Thymus (tissue), 11 donors: ENCODE data around the gene RPAP3. TPM values are rescaled to one million over a fixed set of nuclear protein-coding genes. Genes with fewer than 3 reads are reported as not detected.

Source experiments
- DNase-seq, 9 donors: peaks; one replicate each; pipeline ENCODE4 v3.0.0-alpha.2; 2013; ENCODE audit warnings: low spot score in 9 of 9, low read depth in 6 of 9, missing footprints in 1 of 9
- H3K27ac ChIP-seq, 2 donors: one replicate each; pipeline ENCODE4 v1.5.1; 2013; ENCODE audit warnings: control low read depth in 1 of 2, low read depth in 1 of 2, low read length in 1 of 2, mild to moderate bottlenecking in 1 of 2, moderate library complexity in 1 of 2
- H3K27me3 ChIP-seq, 2 donors: one replicate each; pipeline ENCODE4 v1.5.1; 2013; ENCODE audit warnings: low read length in 1 of 2; ENCODE audit not compliant: control insufficient read depth in 2 of 2, insufficient read depth in 1 of 2
- H3K36me3 ChIP-seq, 2 donors: one replicate each; pipeline ENCODE4 v1.5.1; 2013; ENCODE audit warnings: low read length in 1 of 2, mild to moderate bottlenecking in 1 of 2, moderate library complexity in 1 of 2; ENCODE audit not compliant: control insufficient read depth in 2 of 2, insufficient read depth in 2 of 2
- H3K4me1 ChIP-seq, 2 donors: one replicate each; pipeline ENCODE4 v1.5.1; 2013; ENCODE audit warnings: low read length in 2 of 2; ENCODE audit not compliant: control insufficient read depth in 2 of 2, insufficient read depth in 2 of 2
- H3K4me3 ChIP-seq, 2 donors: one replicate each; pipeline ENCODE4 v1.5.1; 2013; ENCODE audit warnings: low read length in 2 of 2, control low read depth in 1 of 2, mild to moderate bottlenecking in 1 of 2
- H3K9me3 ChIP-seq, 2 donors: one replicate each; pipeline ENCODE4 v1.5.1; 2013; ENCODE audit warnings: low read length in 1 of 2, mild to moderate bottlenecking in 1 of 2; ENCODE audit not compliant: control insufficient read depth in 2 of 2, insufficient read depth in 1 of 2
- WGBS: extraction: QIAGEN DNeasy Blood & Tissue Kit; methylation state at CpG from one replicate; pipeline ENCODE4 v1.1.7; 2013; 5-methylcytosine and 5-hydroxymethylcytosine counted together
- polyA plus RNA-seq: library from polyadenylated mRNA; stranded (reverse); fragments of 200-250 nt; gene quantifications from one replicate; pipeline ENCODE4 v1.2.3, GENCODE V29; 2013
- total RNA-seq: library from RNA; stranded (reverse); fragments of 120-200 nt; gene quantifications from one replicate; pipeline ENCODE4 v1.2.4, GENCODE V29; 2013
- donor health status: healthy.

Gene RPAP3
- total and polyA plus RNA-seq, 2 donors = 20.9 to 30.5 TPM

DNA sequence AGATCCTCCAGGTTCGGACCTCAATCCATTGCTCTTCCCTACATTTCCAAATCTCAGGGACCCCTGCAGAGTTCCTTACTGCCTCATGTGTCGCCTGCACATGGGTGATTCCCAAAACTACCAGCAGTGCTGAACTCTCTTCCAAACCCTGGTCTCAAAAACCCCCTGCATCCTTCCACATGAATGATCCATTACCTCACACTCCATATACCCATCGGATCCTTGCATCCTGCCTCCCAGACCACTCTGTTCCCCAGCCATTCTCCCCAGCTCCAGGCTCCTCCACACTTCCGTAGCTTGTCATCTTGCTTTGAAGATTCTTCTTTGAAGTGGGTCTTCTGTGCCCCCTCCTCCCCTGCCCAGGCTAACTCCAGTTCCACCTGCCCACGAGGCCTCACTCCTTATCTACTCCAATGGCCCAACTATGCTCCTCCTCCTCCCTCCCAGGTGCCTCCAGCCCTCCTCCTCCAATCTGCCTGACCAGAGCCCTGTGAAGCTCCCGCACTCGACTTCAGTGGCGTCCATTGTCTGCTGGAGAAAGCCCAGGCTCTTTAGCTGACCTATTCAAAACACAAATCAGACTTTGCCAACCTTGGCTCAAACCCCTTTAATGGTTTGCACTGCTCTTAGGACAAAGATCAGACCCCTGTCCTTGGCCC lies 39.1 kb upstream of the RPAP3 start:
- 85% methylated on average over 8 of the region's 8 CpGs for WGBS
- Histone ChIP-seq H3K27ac (no peak overlapping the region), H3K9me3 (no peaks in the 10 kb centered on the region), H3K4me1 (peaks cover 7 to 16% of the 10 kb centered on the region in 2 donors), H3K27me3 (peaks cover 0 to 25% of the 10 kb centered on the region in 2 donors), H3K36me3 (no peaks in the 10 kb centered on the region), H3K4me3 (no peak overlapping the region)
- no peak for DNase-seq

DNA sequence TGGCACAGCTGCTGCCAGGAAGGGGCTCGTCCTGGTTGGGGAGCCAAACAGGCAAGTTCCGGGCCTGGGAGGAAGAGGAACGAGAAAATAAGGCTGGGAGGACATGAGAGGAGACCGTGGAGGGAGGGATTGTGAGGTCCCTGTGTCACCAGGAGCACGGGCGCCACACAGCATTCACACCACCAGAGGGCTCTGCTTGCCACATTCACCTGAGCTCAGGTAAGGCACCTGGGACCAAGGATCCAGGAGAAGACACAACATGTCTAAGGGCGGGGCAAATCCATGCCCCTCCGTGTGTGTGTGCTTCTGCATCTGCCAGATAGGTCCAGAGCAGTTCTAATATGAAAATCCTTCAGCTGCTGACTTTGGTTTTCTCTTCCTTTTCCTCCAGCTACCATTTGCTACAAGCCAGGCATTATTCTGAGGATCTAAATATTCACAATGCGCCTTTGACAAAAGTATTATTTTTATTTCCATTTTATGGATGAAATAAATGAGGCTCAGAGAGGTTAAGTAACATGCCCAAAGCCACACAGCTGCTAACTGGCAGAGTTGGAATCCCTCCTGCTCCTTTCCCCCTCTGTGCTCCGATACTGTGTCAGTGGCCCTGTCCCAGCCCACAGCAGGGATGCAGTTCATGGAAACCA lies 38.3 kb upstream of the RPAP3 start:
- Histone ChIP-seq H3K4me3 (no peak overlapping the region), H3K36me3 (no peaks in the 10 kb centered on the region), H3K27ac (no peak overlapping the region), H3K9me3 (no peaks in the 10 kb centered on the region), H3K27me3 (peaks cover 0 to 24% of the 10 kb centered on the region in 2 donors), H3K4me1 (peaks cover 7 to 21% of the 10 kb centered on the region in 2 donors)
- DNase-seq = peak in 4 of 9 donors; percentile 43 to 72 (median 58)
- WGBS = 53% methylated on average over 10 of the region's 10 CpGs

DNA sequence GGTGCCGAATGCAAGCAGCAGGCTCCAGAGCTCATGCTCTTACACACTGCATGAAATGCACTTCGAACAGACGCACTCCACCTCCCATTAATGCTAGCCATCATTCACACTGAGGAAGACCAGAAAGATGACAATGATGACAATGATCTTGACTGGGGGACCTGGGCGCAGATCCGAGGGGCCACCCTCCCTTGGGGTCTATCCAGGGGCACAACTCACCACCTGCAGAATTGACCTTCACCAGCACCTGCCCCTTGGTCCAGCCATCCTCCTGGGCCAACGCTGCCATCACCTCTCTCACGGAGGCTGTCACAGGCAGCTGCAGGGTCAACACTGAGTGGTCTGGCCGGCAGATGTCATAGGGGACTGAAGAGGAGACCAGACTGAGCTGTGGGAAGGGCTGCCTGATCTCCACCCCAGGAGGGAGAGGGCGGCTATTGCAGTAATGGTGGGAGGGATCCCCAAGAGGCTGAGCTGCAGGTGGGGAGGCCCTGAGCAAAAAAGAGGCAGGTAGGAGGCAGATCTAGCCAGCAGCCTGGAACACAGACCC lies 37.6 kb upstream of the RPAP3 start:
- H3K27ac ChIP-seq = no peak overlapping the region
- DNase-seq = no peak
- peaks cover 7 to 23% of the 10 kb centered on the region in 2 donors for H3K4me1 ChIP-seq
- no peak overlapping the region for H3K4me3 ChIP-seq
- no peaks in the 10 kb centered on the region for H3K36me3 ChIP-seq
- WGBS = 96% methylated on average over 9 of the region's 9 CpGs
- H3K9me3 ChIP-seq = no peaks in the 10 kb centered on the region
- H3K27me3 ChIP-seq = peaks cover 0 to 22% of the 10 kb centered on the region in 2 donors

DNA sequence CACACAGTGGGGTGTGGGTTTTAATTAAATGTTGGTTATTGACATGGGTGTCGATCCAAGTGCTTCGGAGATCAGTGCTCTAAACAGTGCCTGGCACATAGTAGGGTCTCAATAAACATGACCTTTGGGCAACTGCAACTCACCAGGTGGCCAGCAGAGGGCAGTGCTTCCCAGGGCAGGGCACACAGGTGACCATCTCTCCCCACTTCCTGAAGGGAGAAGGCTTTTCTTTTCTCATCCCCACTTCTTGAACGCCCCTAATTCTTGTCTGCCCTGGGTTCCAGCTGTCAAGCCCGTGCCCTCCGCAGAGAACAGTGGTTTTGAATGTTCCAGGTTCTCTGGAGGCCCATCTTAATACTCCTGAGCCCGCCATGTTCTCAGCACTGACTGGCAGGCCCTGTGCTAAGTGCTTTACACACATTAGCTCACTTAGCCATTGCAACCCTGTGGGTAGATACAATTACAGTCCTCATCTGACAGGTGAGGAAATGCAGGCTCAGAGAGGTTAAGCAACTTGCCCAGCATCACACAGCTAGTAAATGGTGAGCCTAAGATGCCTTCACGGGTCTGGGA lies 36.5 kb upstream of the RPAP3 start:
- H3K27me3 ChIP-seq = peaks cover 0 to 19% of the 10 kb centered on the region in 2 donors
- no peak overlapping the region for H3K4me3 ChIP-seq
- no peak overlapping the region for H3K27ac ChIP-seq
- no peaks in the 10 kb centered on the region for H3K36me3 ChIP-seq
- peaks cover 7 to 23% of the 10 kb centered on the region in 2 donors for H3K4me1 ChIP-seq
- no peaks in the 10 kb centered on the region for H3K9me3 ChIP-seq
- DNase-seq = peak in 6 of 9 donors; percentile 39 to 70 (median 58)
- WGBS = 80% methylated on average over 7 of the region's 7 CpGs

DNA sequence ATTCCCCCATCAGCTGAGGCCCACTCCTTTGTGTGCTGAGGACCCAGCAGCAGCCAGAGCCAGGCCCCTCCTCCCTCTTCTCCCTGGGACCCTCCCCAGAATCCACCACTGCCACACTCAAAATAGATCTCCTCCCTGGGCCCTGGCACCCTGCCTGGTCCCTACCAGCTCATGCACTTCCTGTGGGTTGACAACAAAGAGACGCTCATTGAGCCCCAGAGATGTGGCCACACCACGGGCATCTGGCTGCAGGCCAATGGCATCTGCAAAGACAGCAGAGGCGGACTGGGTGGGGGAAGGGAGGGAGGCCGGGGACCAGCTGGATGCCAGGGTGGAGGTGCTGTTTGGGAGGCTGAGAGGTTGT lies 35.5 kb upstream of the RPAP3 start:
- Histone ChIP-seq H3K9me3 (no peaks in the 10 kb centered on the region), H3K27ac (no peak overlapping the region), H3K4me1 (peaks cover 7 to 23% of the 10 kb centered on the region in 2 donors), H3K36me3 (no peaks in the 10 kb centered on the region), H3K27me3 (peaks cover 0 to 14% of the 10 kb centered on the region in 2 donors), H3K4me3 (no peak overlapping the region)
- WGBS = 2% methylated on average over 4 of the region's 4 CpGs
- DNase-seq = peak in 1 of 9 donors; percentile 37

DNA sequence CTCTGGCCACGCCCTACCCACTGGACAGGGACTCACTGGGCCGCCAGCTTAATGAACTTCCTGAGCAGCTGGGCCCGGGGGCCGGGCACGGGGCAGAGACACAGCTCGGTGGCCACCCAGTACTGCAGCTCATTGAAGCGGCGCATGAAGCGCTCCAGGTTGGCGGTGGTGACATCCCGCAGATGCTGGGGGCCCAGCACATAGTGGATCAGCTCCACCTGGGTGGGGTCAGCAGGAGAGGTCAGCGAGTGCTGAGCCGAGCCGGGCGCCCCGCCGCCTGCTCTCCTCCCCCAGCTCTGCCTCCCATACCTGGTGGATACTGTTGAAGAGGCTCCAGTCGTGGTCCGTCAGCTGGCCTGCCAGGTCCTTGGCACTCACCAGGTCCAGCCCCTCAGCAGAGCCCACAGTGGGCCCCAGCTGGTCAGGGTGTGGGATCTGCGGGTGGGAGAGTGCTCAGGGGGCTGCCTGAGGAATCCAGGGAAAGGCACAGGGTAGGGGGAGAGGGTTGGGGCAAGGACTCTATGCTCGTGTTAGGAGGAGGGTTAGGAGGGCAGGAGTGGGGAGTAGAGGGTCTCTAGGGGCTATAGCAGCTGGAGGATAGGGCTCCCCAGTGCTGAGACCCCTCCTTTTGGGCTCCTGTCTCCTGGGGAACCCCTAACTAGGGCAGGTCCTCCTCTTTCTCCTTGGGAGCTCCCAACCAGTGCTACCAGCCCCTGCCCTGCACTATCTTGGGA lies 34.9 kb upstream of the RPAP3 start:
- 67% methylated on average over 21 of the region's 21 CpGs for WGBS
- Histone ChIP-seq H3K27ac (no peak overlapping the region), H3K9me3 (no peaks in the 10 kb centered on the region), H3K27me3 (peaks cover 0 to 11% of the 10 kb centered on the region in 2 donors), H3K36me3 (no peaks in the 10 kb centered on the region), H3K4me3 (no peak overlapping the region), H3K4me1 (peaks cover 7 to 23% of the 10 kb centered on the region in 2 donors)
- no peak for DNase-seq

DNA sequence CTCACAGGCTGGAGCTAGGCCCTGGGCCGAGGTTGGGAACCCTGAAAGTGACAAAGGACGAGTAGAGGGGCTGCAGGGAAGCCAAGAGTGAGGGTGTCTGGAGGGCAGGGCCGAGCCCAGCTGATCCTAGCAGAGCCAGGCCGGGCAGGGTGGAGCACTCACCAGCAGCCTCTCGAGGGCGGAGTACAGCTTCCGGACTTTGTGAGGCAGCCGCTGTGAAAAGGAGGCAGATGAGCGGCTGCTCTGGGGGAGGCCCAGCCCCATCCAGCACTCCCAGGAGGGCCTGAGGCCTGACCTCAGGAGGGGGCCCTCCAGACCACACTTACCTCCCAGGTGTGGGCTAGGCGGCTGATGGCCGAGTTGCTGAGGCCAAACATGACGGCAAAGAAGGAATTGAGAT lies 34.1 kb upstream of the RPAP3 start:
- Histone ChIP-seq H3K9me3 (no peaks in the 10 kb centered on the region), H3K4me3 (no peak overlapping the region), H3K4me1 (peaks cover 7 to 23% of the 10 kb centered on the region in 2 donors), H3K27ac (no peak overlapping the region), H3K36me3 (no peaks in the 10 kb centered on the region), H3K27me3 (peaks cover 0 to 8% of the 10 kb centered on the region in 2 donors)
- 92% methylated on average over 12 of the region's 12 CpGs for WGBS
- DNase-seq = no peak

DNA sequence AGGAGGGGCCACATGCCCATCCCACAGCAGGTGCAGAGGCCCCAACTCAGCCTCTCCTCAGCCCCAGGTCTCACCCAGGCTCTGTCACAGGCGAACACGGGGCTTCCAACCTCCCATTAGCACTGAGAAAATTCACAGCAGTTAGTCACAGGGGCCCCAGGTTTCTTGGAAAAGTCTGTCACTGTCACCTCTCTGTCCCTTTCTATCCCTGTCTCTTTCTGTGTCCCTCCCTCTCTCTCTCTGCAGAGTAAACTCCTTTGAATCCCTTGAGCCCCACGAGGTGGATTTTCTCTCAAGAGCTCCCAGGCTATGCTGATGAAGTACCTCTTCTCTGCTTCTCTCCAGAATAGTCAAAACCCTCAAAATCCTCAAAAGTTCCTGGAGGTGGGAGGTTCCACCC lies 33.5 kb upstream of the RPAP3 start:
- DNase-seq = no peak
- Histone ChIP-seq H3K27me3 (peaks cover 0 to 5% of the 10 kb centered on the region in 2 donors), H3K9me3 (no peaks in the 10 kb centered on the region), H3K36me3 (no peaks in the 10 kb centered on the region), H3K27ac (no peak overlapping the region), H3K4me1 (peaks cover 7 to 23% of the 10 kb centered on the region in 2 donors), H3K4me3 (no peak overlapping the region)
- WGBS = 62% methylated on average over 3 of the region's 3 CpGs
